ENCODE measurements around the gene CCDC51.
"Not testable (repeated sequence)": the region's sequence is repeated elsewhere in the genome, so short reads cannot be mapped to it uniquely, and the experiment has no call there.

Gene CCDC51

GRCh38 chr3:48465531-48466378 is 25.8 kb upstream of the CCDC51 start:
- DNase-seq (ENCODE audit: low spot score): peak; percentile 79

GRCh38 chr3:48465237-48465530 is 25.3 kb upstream of the CCDC51 start:
- no peak for DNase-seq (ENCODE audit: low spot score)

- DNase-seq (ENCODE audit: low spot score): no peak
Observed at GRCh38 chr3:48464713-48465221, 24.8 kb upstream of the CCDC51 start.

GRCh38 chr3:48463703-48464102 is 23.8 kb upstream of the CCDC51 start:
- DNase-seq (ENCODE audit: low spot score): no peak

- not testable (repeated sequence) for DNase-seq (ENCODE audit: low spot score)
Observed at GRCh38 chr3:48461767-48462166, 21.8 kb upstream of the CCDC51 start.

- DNase-seq (ENCODE audit: low spot score): no peak
Observed at GRCh38 chr3:48460517-48460902, 20.6 kb upstream of the CCDC51 start.

- no peak for DNase-seq (ENCODE audit: low spot score)
Observed at GRCh38 chr3:48459773-48460516, 20.0 kb upstream of the CCDC51 start.

GRCh38 chr3:48459331-48459730 is 19.4 kb upstream of the CCDC51 start:
- no peak for DNase-seq (ENCODE audit: low spot score)

- DNase-seq (ENCODE audit: low spot score): no peak
Observed at GRCh38 chr3:48456456-48456855, 16.5 kb upstream of the CCDC51 start.

- DNase-seq (ENCODE audit: low spot score): no peak
Observed at GRCh38 chr3:48451270-48451669, 11.4 kb upstream of the CCDC51 start.

GRCh38 chr3:48446425-48447193 is 6.7 kb upstream of the CCDC51 start, which contains the start of gene ATRIP:
TSS of gene ATRIP (plus strand) at chr3:48446737. CDS start at chr3:48446846, 109 bp downstream.
- peak; percentile 90 for DNase-seq (ENCODE audit: low spot score)

- DNase-seq (ENCODE audit: low spot score): no peak
Observed at GRCh38 chr3:48446043-48446424, 6.1 kb upstream of the CCDC51 start.

- no peak for DNase-seq (ENCODE audit: low spot score)
Observed at GRCh38 chr3:48445277-48445882, 5.5 kb upstream of the CCDC51 start.

GRCh38 chr3:48441940-48442339 is 2.0 kb upstream of the CCDC51 start:
- DNase-seq (ENCODE audit: low spot score): no peak

GRCh38 chr3:48440590-48440958 is 655 bp upstream of the CCDC51 start:
- peak; percentile 17 for DNase-seq (ENCODE audit: low spot score)

GRCh38 chr3:48437812-48438211 is 2.1 kb downstream of the CCDC51 start:
- DNase-seq (ENCODE audit: low spot score): no peak

- no peak for DNase-seq (ENCODE audit: low spot score)
Observed at GRCh38 chr3:48436855-48437254, 3.1 kb downstream of the CCDC51 start.

- DNase-seq (ENCODE audit: low spot score): no peak
Observed at GRCh38 chr3:48436477-48436787, 3.5 kb downstream of the CCDC51 start.

- peak; percentile 87 for DNase-seq (ENCODE audit: low spot score)
Observed at GRCh38 chr3:48435774-48436476, 4.0 kb downstream of the CCDC51 start.

GRCh38 chr3:48435223-48435595 is 4.7 kb downstream of the CCDC51 start:
- DNase-seq (ENCODE audit: low spot score): no peak

- DNase-seq (ENCODE audit: low spot score): peak; percentile 41
Observed at GRCh38 chr3:48434591-48435222, 5.2 kb downstream of the CCDC51 start.
